HG03460 (cell line): ENCODE data around the gene BMAL1.
A peak's percentile ranks its signal among the peaks of the same experiment; 100 is the strongest.

ENCODE experiments used
- ATAC-seq: cut with Tn5 transposase; IDR thresholded peaks from one replicate; pipeline ENCODE4 v1.9.1; 2021; ENCODE audit not compliant: unreplicated experiment

Gene BMAL1

DNA sequence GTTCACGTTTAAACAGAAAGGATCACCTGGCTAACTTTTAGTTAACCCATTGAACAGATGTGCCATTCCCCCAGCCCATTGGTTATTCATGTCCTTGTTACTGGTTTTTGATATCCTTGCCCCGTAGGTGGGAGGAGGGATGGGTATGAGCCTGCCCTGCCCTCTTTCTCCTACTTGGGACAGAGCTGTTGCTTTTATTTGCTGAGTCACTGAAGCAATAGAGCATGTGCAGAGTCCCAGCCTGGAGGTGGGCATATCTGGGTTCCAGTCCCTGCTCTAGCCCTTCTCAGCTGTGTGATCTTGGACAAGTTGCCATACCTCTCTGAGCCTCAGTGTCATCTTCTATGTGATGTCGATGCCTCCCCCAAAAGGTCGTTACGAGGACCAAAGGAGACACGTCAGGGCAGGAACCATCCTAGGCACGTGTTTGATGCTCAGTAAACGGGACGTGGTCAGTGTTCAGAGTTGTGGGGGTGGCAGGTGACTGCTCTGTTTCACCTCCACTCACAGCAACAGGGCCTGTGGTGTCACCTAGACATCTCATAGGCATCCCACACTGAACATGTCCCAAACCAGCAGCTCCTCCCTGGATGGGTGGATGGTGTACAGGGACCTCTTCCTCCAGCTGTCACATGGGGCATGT, 61.0 kb downstream of the BMAL1 start:
- no peak for ATAC-seq

DNA sequence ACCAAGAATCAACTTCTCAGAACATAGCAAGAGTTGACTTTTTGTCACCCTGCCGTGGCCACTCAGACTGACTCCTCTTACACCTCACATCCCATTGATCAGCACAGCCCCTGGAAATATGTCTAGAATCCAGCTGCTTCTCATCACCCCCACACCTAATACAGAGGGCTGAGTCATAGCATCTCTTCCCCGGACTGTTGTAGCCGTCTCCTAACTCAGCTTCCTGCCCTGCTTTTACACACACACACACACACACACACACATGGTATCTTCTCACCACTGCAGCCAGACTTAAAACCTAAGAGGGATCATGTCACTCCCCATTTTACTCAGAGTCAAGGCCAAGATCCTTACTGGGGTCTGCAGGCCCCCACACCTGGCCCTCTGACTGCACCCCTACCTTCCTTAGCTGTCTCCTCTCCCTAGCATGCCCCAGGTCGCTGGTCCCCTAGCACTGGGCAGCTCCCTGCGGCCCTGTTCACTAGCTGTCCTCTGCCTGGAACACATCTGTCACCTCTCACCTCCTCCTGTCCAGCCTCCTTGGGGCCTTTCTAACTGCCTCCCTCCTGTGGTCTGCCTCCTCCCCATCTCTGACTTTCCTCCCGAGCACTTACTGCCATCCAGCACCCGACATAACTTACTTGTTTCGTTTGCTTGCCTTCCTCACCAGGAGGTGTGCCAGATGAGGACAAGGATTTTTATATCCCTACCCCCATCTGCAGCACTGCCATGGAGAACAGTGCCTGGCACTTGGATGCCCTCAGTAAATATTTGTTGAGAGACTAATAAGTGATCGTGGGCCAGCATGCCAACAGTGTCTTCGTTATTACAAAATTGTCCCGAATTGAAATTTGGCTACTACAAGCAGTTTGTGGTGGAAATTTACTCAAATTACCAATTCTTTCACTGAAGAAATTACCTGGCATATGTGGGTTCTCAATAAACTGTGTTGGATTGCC, 61.9 kb downstream of the BMAL1 start:
- ATAC-seq, result no peak

DNA sequence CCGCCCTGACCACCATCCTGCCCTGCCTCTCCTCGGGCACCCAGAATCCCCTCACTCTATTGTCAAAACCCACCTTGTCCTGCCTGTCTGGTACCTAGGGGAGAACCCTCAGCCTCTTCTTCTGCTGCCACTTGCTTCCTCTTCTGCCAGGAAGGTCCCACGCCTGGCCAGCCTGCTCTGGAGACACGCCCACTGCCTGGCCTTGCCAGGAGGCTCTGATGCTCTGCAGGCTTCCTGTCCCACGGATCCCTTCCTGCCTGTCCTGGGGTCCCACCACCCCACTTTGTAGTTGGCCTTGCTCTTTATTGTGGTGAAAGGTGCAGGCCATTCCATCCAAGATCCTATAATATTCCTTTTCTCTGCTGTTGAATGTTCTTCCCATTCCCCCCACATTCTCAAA, 63.4 kb downstream of the BMAL1 start:
- ATAC-seq, result no peak

DNA sequence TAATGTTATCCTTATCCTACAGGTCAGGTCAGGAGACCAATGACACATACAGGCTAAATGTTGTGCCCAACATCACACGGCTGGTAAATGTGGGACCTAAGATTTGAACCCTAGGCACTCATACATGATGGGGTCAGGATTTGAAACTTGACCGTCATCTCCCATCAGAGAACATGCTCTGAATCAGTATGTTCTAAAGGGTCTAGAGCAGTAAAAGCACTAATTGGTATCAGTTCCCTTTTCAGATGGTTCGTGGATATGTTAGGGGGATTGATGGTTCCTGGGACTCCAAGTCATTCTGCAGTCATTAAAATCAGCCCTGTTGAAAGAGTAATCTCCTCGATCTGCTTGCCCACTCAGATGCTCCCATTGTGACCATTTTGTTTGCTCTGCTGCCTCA, 65.5 kb downstream of the BMAL1 start:
- ATAC-seq, result peak; percentile 45

DNA sequence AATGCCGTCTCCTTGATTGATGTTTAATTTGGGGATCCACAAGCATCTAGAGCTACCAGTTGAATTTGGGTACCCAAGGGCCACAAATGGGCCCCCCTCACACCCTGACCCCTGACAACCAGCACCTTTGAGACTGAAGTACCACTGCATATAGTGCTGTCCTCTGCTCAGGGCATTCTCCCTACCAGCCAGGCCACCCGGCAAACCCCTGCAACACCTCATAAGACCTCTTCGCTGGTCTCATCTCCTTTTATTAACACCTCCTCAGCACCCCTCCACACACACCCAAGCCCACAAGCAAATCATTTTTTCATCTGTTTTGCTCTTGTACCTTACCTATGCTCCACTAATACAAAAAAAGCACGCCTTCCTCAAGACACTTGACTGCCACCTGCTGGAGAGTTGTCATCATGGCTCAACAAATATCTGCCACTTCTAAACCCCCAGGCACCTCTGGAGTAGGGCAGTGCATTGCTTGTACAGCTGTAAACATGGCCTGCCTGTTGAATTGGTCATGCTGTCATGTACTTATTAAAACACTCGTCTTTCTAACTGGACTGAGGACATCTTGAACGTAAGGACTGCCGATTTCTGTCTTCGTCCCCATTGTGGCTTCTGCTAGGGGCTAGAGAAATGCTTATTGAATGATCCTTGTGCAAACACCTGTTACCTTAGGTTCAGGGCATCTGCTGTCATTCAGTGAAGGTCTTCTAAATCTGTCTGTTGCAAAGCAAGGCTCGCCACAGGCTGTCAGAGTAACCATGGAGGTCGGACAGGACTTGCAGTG, 66.5 kb downstream of the BMAL1 start:
- ATAC-seq, result peak; percentile 45

DNA sequence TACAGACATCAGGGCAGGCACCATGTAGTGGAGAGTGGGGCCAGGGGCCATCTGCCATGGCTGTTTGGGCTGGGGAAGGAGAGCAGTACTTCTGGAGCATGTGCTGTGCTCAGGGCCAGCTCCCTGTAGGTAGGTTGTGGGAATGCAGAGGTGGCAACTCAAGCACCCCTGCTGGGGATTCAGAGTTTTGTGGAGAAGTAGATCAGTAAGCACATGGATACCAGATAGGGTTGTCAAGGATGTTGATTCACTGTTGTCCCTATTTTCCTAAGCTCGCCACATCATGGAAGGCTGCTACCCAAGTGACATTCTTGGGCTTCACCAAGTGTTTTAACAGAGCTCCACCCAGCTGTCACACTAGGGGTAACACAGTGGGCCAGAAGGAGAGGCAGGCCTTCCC, 67.2 kb downstream of the BMAL1 start:
- no peak for ATAC-seq

DNA sequence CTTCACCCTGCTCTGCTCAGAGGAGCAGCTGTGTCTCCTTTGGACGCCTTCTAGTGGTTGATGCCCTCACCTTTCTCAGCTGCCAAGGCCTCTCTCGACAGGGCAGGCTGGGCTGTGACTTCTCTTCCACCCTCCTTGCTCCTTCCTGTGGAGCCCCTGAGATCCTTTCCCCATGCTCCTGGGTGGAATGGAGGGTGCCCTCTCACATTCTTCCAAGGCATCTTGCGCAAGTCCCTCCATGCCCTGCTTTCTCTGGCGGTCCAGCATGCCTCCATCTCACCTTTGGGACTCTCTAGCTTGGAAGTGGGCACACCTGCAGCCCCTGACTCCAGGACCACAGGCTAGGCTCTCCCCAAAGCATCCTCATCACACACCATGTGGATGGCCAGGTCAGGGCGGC, 68.9 kb downstream of the BMAL1 start:
- no peak for ATAC-seq

DNA sequence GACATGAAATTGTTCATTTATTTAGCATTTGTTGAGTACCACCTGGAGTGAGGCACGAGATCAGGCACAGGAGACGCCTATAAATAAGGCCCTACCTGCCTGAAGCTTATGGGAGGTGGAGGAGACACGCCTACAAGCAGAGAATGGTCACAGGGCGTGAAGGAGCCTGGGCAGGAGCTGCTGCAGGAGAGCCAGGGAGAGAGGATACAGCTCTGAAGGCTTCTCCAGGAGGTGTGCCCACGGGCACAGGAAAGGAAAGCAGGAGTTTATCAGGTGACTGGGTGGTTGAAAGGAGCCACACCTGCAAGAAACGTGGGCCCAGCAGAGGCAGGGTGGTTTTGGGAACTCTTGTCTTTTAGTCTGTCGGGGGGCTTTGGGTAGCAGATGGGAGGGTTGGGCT, 70.3 kb downstream of the BMAL1 start:
- no peak for ATAC-seq

DNA sequence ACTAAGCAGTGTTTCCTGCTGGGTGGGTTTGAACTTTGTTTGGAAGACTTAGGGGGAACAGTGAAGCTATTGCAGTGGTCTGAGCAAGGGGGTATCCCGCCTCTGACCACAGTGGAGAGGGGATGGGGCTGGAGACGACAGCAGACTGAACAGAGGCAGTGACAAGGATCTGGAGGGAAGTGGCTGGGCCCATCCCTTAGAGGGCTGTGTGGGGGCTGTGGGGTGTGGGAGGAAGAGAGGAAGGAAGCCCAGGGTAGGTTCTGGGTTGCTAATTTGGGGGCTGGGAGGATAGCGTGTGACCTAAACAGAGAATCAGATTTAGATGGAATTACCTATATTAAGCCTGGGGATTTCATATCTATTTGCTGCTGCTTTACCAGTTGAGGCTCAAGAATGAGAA, 70.7 kb downstream of the BMAL1 start:
- ATAC-seq, result peak; percentile 28

DNA sequence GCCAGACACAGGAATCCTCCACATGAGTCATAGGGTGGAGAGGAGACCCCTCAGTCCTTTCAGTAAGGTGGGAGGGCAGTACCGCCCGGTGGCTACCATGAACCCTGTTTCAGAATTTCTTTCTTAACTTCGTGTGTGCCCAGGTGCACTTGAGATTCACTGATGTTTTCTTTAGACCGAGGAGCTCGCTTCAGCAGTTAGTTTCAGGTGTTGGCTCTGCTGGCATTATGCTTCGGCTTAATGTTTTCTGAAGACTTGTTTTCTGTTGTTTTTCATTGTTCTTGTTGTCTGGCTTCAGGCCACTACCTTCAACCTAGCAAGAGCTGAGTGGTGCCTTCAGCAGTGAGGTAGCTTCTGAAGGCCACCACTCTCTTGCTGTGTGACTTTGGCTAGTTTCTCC, 71.5 kb downstream of the BMAL1 start:
- no peak for ATAC-seq

DNA sequence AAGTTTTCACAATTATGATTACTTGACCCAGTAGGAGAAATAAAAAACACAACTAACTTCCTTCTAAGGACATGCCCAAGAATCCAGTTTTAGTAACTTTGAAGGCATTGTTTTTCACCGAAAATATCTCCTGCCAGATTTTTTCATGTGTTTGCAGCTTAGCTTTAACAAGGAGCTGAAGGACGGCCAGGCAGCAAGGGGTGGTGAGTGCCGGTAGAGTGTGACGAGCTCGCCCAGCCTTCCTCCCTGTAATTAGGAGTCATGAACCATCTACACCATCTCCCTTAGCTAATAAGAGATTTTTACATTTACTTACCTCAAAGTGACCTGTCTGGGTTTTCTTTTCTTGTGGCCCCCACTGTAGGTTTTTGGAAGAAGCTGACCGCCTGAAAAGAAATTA, 72.0 kb downstream of the BMAL1 start:
- no peak for ATAC-seq

DNA sequence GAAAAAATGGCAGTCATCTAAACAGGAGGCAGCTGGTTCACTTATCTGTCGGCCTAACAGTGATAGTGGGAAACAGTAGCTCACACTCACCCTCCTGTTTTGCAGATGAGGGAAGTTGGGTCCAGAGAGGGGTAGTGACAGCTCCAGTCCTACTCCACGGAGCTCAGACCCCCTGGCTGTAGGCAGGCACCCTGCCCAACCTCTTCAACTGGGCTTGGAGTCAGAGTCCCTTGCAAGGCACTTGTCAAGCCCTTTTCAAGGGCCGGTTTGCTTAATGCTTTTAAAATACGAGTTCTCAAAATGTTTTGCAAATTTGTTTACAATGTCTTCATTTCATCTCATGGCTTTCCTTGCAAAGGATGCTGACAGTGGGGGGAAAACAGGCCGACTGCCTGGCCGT, 75.1 kb downstream of the BMAL1 start:
- no peak for ATAC-seq

DNA sequence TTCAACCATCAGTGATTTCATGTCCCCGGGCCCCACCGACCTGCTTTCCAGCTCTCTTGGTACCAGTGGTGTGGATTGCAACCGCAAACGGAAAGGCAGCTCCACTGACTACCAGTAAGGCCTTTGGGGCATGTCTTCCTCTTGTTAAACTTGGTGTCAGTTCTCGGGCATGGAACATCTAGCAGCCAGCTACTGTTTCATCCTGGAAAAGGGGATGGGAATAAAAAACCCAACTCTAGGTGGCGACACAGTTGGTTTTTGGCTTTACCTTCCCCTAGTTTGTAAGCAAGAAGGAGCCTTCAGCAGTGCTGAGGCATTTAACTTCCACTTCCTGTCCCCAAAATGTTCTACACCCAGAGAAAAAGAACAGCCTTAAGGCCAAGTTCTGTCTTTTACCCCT, 76.7 kb downstream of the BMAL1 start:
- no peak for ATAC-seq

DNA sequence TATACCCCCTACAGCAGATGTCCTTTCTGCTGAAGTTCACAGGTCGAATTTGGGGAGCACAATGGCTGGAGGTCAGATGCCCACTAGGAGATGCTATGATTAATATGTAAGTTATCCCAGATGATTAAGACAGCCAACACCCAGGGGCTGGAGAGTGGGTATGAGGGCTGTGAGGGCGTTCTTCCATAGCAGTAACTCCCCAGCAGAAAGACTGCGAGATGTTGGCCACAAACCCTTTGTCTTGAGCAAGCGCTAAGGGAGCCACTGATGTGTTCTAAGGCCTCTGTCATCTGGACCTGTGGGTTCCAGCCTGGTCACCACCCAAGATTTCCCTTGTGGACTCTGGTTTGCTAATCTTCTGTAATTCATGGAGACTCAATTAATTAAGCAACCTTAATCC, 77.6 kb downstream of the BMAL1 start:
- ATAC-seq, result no peak

DNA sequence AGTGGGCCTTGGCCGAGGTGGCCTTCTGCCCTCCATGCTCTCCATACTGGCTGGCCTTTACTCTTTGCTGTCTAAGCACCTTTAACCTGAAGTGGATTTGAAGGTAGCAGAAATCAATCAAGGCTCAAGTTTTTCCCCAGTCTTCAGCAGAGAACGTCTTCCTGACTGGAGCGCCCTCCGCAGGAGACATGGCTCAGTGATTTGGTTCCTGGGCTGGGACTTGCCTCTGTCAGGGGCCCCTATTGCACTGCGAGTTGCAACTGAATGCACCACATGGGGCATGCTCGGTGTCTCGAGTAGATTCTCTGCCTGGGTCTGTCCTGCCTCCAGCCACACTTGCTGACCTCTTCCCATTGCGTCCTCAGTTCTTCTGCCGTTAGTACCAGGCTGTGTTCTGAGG, 79.6 kb downstream of the BMAL1 start:
- no peak for ATAC-seq

DNA sequence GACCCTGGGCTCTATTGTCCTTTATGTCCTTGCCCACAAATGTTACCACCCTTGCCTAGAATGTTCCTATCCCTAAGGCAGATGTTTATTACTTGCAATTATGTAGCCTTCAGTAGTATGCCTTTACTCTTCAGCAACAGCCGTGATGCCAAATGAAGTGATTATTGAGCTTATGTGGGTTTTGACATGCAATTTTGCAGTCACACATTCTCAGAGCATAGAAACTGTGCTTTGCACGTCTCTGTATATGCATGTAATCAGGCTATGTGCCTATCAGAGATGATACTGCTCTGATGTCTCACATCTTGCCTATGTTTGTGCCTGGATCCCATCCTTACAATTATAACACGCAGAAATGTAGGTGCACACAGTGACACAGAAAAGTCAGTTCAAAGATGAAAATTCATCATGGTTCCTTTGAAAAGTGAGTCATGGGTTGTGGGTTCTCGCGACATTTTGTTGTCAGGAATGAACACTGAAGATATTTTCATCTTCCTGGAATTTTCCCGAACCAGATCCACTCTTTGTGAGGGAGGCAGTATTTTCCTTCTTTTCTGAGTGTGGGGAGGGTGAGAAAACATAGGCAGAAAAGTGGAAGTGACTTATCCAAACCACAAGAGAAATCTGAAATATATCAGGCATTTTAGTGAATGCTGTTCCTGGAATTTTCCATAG, 81.1 kb downstream of the BMAL1 start:
- ATAC-seq, result no peak

DNA sequence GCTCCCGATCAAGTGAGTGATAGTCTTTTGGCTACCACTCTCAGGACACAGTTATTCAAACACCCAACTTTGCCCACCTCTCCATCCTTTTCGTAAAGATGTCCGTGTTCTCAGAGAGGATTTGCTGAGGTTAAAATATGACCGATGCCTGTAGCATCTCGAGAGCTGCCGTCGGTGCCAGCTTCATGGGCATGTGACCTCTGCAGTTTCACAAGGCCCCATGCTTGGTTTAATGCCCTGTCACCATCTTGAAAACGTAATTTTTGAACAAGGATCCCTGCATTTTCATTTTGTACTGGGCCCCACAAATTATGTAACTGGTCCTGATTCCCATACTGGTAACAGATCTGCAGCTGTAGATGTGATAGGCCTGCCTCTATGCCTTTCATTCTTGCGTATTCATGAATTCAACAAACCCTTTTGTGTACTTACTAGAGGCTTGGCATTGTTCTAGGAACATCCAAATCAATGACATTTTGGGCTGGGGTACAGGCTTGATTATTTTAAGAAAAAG, 85.1 kb downstream of the BMAL1 start:
- ATAC-seq, result no peak

DNA sequence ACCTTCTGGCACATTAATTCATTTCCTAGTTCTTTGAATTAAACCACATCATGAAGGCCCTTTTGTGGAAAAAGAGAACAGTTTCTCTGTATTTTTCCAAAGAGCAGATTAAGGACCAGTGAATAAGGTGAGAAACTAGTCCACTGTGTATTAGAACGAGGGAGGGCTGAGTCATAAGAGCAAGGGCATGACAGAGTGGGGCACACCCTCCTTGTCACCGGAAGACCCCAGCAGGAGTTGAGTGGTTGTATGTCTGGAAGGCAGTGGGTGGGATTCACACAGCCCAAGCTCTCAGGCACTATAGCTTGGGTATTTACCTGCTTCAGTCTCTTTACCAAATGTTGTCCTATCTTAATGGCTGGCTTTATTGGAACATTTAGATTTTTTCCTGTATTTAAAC, 86.8 kb downstream of the BMAL1 start:
- ATAC-seq, result no peak

DNA sequence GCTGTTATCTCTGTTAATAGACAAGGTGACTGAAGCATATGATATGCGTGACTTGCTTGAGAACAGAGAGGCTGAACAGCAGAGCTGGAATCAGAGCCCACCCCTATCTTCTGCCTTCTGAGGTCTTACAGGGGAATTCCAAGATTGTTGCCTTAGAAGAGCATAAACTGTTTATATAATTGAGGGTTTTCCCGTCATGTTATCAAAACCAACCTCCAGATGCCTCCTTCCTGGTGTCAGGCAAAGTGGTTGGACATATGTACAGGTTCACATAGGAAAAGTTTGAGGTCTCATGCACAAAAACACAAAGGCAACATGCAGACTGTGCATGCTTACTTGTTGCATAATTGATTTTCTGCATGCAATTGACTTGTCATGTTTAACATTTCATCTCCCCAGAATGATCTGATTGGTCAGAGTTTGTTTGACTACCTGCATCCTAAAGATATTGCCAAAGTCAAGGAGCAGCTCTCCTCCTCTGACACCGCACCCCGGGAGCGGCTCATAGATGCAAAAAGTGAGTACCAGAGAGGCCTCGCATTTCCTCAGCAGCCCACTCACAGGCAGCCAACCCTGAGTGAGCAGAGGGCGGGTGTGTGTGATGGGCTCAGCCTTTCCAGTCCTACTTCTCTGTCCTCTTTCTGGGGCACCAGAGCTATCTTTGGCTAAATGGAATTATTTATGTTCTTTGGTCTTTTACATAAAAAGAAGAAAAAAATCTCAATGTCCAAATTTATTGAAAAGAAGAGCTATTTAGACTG, 88.9 kb downstream of the BMAL1 start:
- ATAC-seq, result no peak

DNA sequence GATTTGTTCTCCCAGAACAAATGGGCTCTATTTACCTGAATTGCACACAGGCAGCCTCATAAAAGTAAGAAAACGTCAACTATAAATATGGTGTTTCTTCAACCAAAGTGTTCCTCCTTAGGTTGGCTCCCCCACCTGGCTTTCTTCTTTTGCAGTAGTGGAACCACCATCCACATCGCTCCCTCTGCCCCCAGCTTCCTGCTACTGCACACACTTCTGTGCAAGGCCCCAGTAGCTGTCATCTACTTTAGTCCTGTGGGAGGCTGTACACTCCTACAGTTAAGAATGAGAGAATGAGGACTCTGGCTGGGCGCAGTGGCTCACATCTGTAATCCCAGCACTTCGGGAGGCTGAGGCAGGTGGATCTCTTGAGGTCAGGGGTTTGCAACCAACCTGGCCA, 89.5 kb downstream of the BMAL1 start:
- ATAC-seq, result no peak
